Measurements from ENCODE around the gene ZNF135.

DNA sequence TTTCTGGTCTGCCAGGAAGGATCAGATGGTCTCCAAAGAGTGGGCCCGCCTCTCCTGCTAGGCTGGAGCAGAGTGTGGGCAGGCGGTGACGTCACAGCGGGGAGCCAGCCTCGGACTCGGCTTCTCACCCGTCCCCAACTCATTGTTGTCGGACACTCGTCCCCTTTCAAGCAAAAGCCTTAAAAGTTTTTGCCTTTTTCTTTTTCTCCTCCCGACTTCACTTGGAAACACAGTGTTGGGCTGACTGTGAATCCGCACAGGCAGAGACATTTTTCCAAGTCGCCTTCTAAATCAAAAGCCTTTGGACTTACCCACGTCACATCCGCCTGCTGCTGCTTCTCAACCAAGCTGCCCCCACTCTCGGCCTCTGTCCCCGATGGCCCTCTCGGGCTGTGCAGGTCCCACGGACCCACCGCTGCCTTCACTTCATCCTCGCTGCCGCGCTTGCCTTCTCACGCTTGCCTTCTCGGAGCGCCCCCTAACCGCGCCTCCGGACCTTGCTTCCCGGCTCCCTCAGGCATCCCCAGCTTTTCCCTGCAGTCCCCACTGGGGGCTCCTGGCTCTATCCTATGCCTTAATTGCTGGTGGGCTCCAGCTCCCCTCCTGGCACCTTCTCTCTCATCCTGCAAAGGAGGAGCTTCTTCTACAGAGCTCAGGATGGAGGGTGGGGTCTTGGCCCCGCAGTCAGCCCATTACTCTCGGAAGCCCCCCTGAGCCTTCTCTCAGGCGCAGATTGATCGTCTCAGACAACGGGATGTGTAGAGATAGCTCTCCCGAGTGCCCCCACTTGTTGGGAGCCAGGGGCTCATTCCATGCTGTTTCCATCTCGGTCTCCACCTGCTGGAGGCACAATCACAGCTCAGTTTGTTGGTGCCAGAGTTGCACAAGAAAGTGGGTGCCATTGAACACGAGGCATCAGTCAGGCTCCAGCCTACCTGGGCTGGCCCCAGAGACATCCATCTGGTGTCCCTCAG, 3.9 kb upstream of the ZNF135 start:
- TF ChIP-seq POLR2A (IDR thresholded peaks at IDR 0.05; ENCODE audit: low read depth, low read length) (no peak), POLR2AphosphoS5 (IDR thresholded peaks at IDR 0.05; ENCODE audit: insufficient read depth, low read depth, low read length) (no peak), EZH2 (IDR thresholded peaks at IDR 0.05; ENCODE audit: borderline replicate concordance, low read depth, low read length, severe bottlenecking) (no peak), GATA2 (IDR thresholded peaks at IDR 0.05; ENCODE audit: insufficient read depth, insufficient read length, low read depth, low read length) (no peak)
